ENCODE measurements around the gene CEP128.

The CEP128 gene

DNA sequence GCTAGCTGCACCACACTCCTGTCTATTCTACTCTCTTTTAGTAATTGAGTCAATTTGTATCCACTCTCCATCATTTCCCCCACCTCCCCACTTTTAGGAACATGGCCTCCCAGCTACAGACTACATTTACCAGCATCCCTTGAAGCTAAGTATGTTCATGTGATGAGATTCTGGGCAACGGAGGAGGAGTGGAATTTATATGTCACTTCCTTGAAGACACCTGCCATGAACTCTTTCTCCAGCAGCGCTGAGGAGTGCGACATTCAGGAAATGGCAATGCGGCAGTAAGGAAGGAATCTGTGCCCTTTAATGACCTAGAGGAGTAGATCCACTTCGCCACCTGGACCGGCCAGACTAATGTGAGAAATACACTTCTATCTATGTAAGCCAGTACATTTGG is 486.5 kb downstream of the CEP128 start:
- TF ChIP-seq, protein P1, sequence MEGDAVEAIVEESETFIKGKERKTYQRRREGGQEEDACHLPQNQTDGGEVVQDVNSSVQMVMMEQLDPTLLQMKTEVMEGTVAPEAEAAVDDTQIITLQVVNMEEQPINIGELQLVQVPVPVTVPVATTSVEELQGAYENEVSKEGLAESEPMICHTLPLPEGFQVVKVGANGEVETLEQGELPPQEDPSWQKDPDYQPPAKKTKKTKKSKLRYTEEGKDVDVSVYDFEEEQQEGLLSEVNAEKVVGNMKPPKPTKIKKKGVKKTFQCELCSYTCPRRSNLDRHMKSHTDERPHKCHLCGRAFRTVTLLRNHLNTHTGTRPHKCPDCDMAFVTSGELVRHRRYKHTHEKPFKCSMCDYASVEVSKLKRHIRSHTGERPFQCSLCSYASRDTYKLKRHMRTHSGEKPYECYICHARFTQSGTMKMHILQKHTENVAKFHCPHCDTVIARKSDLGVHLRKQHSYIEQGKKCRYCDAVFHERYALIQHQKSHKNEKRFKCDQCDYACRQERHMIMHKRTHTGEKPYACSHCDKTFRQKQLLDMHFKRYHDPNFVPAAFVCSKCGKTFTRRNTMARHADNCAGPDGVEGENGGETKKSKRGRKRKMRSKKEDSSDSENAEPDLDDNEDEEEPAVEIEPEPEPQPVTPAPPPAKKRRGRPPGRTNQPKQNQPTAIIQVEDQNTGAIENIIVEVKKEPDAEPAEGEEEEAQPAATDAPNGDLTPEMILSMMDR (IDR thresholded peaks at IDR 0.05; ENCODE audit: control insufficient read depth, insufficient read depth, low read depth, low read length, missing control alignments) = no peak
- H3K4me3 ChIP-seq (ENCODE audit: control insufficient read depth, low read depth, low read length) = no peak overlapping the region
- no peak for DNase-seq (ENCODE audit: low read depth)

DNA sequence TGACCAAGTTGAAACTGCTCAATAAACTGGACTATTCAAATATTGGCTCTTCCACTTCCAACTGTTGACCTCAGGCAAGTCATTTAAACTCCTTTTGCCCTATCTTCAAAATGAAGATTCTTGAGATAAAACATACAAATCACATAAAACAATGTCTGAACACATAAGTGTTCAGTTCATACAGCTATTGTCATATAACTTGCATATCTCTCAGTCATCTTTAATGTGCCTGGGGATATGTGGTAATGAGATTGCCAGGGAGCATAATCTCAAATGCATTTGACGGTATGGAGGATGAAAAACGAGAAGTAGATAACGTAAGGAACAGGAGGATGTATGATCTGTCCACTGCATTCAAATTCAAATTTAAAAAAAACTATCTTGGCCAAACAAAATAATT is 493.3 kb downstream of the CEP128 start:
- DNase-seq (ENCODE audit: low read depth) = no peak
- TF ChIP-seq, protein P1 (IDR thresholded peaks at IDR 0.05; ENCODE audit: control insufficient read depth, insufficient read depth, low read depth, low read length, missing control alignments) = no peak
- no peak overlapping the region for H3K4me3 ChIP-seq (ENCODE audit: control insufficient read depth, low read depth, low read length)

DNA sequence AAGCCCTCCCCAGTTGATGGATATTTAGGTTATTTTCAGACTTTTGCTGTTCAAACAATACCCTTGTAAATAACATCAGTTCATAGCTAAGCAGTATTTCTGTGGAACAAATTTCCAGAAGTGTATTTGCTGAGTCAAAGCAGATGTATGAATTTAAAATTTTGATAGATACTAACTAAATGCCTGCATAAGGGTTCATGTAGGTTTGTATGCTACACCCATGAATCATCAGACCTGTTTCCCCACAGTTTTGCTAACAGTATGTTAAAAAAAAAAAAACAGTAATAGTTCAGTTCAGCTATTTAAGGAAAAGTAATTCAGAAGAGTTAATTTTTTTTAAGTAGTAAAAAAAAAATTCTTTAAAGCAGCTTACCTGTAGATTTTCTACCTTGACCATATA is 494.1 kb downstream of the CEP128 start:
- H3K4me3 ChIP-seq (ENCODE audit: control insufficient read depth, low read depth, low read length) = no peak overlapping the region
- no peak for DNase-seq (ENCODE audit: low read depth)
- TF ChIP-seq, protein P1 (IDR thresholded peaks at IDR 0.05; ENCODE audit: control insufficient read depth, insufficient read depth, low read depth, low read length, missing control alignments) = no peak
